CD4-positive, alpha-beta memory T cell (primary cell): ENCODE data around the gene MAPK8IP2. TPM values are rescaled to one million over a fixed set of nuclear protein-coding genes. Genes with fewer than 3 reads are reported as not detected.

Experiments used
- CTCF ChIA-PET: fragments of 350-600 bp; sonication (Branson Sonifier 250); formaldehyde crosslinking; loops from one replicate; lab custom pipeline; 2021; ENCODE audit warnings: inconsistent platforms; ENCODE audit not compliant: partially characterized antibody; lab: Charles Lee
- POLR2A ChIA-PET: fragments of 350-600 bp; sonication (Branson Sonifier 250); formaldehyde crosslinking; loops from one replicate; lab custom pipeline; 2021; ENCODE audit not compliant: partially characterized antibody; lab: Charles Lee
- DNase-seq, 5 donors: peaks; one replicate each; pipeline versions ENCODE4 v3.0.0 to v3.0.0-alpha.2; 2020 to 2022; ENCODE audit warnings: mixed read lengths in 1 of 5
- H3K27ac ChIP-seq: one replicate; pipeline ENCODE4 v1.7.0; 2013; ENCODE audit warnings: low read depth, low read length
- H3K27me3 ChIP-seq: 2 replicates; pipeline ENCODE4 v1.7.0; 2013; ENCODE audit warnings: mild to moderate bottlenecking, low read length, moderate library complexity; ENCODE audit not compliant: insufficient read depth
- H3K36me3 ChIP-seq: 2 replicates; pipeline ENCODE4 v1.7.0; 2013; ENCODE audit warnings: mild to moderate bottlenecking, low read length, moderate library complexity; ENCODE audit not compliant: insufficient read depth
- H3K4me1 ChIP-seq: 2 replicates; pipeline ENCODE4 v1.7.0; 2013; ENCODE audit warnings: mild to moderate bottlenecking, low read length, moderate library complexity; ENCODE audit not compliant: insufficient read depth
- H3K4me3 ChIP-seq, 2 donors: one replicate each; pipeline ENCODE4 v1.7.0; 2013; ENCODE audit warnings: low read length in 2 of 2, mild to moderate bottlenecking in 1 of 2
- H3K9me3 ChIP-seq, 2 donors: one replicate each; pipeline ENCODE4 v1.7.0; 2013; ENCODE audit warnings: low read length in 2 of 2, control low read depth in 1 of 2; ENCODE audit not compliant: control insufficient read depth in 1 of 2
- H3K27ac Mint-ChIP-seq, 7 donors: one replicate each; pipeline ENCODE4 v1.8.0; 2020 to 2021; ENCODE audit warnings: mixed read lengths in 7 of 7, mild to moderate bottlenecking in 6 of 7, inconsistent platforms in 3 of 7, moderate library complexity in 3 of 7
- H3K27me3 Mint-ChIP-seq, 2 donors: one replicate each; pipeline ENCODE4 v1.8.0; 2020 to 2021; ENCODE audit warnings: mixed read lengths in 2 of 2
- H3K36me3 Mint-ChIP-seq, 2 donors: one replicate each; pipeline ENCODE4 v1.8.0; 2020 to 2021; ENCODE audit warnings: mixed read lengths in 2 of 2, inconsistent platforms in 1 of 2, mild to moderate bottlenecking in 1 of 2
- H3K4me1 Mint-ChIP-seq, 4 donors: one replicate each; pipeline ENCODE4 v1.8.0; 2020 to 2021; ENCODE audit warnings: mixed read lengths in 4 of 4, mild to moderate bottlenecking in 1 of 4
- H3K4me3 Mint-ChIP-seq, 8 donors: one replicate each; pipeline ENCODE4 v1.8.0; 2020 to 2021; ENCODE audit warnings: mixed read lengths in 8 of 8, mild to moderate bottlenecking in 7 of 8, moderate library complexity in 6 of 8, inconsistent platforms in 3 of 8
- H3K9me3 Mint-ChIP-seq, 8 donors: one replicate each; pipeline ENCODE4 v1.8.0; 2020 to 2021; ENCODE audit warnings: mixed read lengths in 8 of 8, mild to moderate bottlenecking in 5 of 8, inconsistent platforms in 3 of 8, moderate library complexity in 1 of 8
- intact Hi-C: fragments of 100-400 bp; cut with micrococcal nuclease; formaldehyde crosslinking; loops from one replicate; pipeline ENCODE4 v1.15.1; 2023
- polyA plus RNA-seq, 2 donors: library from polyadenylated mRNA; unstranded; fragments of 300-500 nt; fragmentation: Illumina TruSeq; gene quantifications; one replicate each; pipeline ENCODE4 v1.2.3, GENCODE V29; 2021
- total RNA-seq, 2 experiments: library from RNA; stranded (reverse); gene quantifications; one replicate each; pipeline ENCODE4 v1.2.3, GENCODE V29; 2021

Gene MAPK8IP2
- total and polyA plus RNA-seq, 4 experiments from 2014 or later = 0.22 to 0.49 TPM; not detected in 2

DNA sequence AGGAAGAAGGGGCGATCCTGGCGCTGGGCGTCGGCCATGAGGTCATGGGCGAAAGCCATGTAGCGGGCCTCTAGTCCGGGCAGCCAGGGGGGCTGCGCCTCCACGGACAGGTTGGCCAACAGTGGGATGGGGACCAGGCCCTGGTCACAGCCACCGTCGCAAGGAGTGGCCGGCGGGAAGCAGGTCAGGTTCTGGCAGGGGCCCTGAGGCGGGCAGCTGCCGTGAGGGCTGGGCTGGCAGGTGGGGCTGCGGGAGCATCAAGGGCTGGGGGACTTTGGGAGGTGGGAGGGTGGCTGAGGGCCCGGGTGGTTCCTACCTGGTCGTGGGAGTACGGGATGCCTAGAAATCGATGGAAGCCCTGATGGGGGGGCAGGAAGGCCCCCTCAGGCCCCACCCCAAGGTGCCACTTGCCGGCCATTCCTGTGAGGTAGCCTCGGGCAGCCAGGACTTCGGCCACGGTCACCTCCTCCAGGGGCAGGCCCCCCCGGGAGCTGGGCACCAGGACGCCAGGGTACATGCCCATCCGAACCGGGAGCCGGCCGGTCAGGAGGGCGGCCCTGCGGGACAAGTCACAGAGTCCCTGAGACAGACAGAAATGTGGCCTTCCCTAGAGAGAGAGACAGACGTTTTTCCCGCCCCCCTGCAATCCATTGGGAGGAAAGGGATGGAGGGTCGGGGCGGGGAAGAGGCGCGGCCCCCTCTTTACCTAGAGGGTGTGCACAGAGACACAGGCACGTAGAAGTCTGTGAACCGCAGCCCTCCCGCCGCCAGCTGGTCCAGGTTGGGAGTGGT lies 26.5 kb downstream of the MAPK8IP2 start:
- H3K4me3 ChIP-seq = peak overlapping the region in 1 of 2 donors; percentile 90
- intact Hi-C loops = no loop called here
- DNase-seq = peak in 1 of 5 donors; percentile 47

DNA sequence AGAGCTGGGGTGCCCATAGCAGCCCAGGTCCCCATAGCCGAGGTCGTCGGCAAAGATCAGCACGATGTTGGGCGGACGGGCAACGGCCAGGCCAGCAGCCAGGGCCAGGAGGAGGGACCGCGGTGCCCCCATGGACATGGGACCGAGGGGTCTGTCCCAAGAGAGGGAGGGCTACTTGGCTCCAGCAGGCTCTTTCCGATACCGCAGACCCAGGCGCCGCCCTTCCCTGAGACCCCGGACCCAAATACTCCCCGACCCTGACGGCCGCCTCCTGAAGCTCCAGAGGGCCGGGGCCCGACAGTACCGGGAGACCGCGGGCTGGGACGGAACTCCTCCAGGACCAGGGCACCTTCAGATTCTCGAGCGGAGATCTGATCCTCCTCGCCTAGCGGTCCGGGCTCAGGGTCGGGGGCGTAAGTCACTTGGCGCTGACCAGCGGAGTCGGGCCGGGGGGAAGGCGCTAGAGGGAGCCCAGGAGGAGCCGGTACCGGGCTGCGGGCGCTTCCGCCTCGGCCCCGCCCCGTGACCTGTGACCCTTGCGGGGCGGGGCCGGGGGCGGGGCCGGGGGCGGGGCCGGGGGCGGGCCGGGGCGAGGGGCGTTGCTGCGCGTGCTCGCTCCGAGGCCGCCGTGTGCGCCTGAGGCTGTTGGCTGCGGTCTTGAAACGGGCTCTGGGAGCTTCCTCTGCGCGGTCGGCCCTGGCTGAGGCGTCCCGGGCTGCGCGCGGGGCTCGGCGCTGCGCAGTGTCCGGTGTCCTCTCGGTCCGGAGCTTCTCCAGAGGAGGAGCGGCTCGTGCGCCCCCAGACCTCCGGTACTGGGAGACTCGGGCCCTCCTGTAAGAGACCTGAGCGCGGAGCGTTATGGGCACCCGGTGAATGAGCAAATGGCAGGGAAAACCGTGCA lies 27.3 kb downstream of the MAPK8IP2 start, which contains the start of gene ARSA:
ARSA (minus strand) TSS at position 511 of the 901 bp plus-strand sequence; CDS start at position 138, 373 bp downstream.
- Mint-ChIP-seq H3K4me1 (peaks cover 10 to 28% (median 18%) of the 10 kb centered on the region in 4 donors), H3K9me3 (no peaks in the 10 kb centered on the region), H3K27me3 (no peaks in the 10 kb centered on the region), H3K4me3 (peak within 1 kb of the TSS; percentile 83 to 95 (median 90)), H3K27ac (peak within 1 kb of the TSS; percentile 88 to 97 (median 91)), H3K36me3 (peaks cover 0 to 5% of the 10 kb centered on the region in 2 donors)
- ChIA-PET CTCF (interaction anchor here (0.6 to 1.5 kb wide), 4 partner anchors 63 to 437 kb away, joined by 3 to 7 read pairs (median 5); partner anchors contain the start of gene SCO2), POLR2A (interaction anchor here (0.6 to 2.9 kb wide), 15 partner anchors 9 to 441 kb away, joined by 3 to 23 read pairs (median 5); partner anchors contain the start of genes HDAC10, LMF2, NCAPH2 and SCO2)
- Histone ChIP-seq H3K4me3 (peak within 1 kb of the TSS; percentile 57 to 90), H3K36me3 (peaks cover 9% of the 10 kb centered on the region), H3K27ac (peak within 1 kb of the TSS; percentile 84), H3K4me1 (peaks cover 29% of the 10 kb centered on the region), H3K9me3 (no peaks in the 10 kb centered on the region), H3K27me3 (no peaks in the 10 kb centered on the region)
- intact Hi-C loops = loop anchor here (1.0 to 2.0 kb wide), 3 partner anchors 45 to 119 kb away; partner anchors contain the start of genes CHKB and NCAPH2
- DNase-seq = peak; percentile 81 to 84 (median 81)

More for the DNA sequence above, 26.5 kb downstream of the MAPK8IP2 start:
- Mint-ChIP-seq H3K27ac (peak overlapping the region in 6 of 7 donors; percentile 57 to 92 (median 88)), H3K9me3 (no peaks in the 10 kb centered on the region), H3K36me3 (peaks cover 0 to 8% of the 10 kb centered on the region in 2 donors), H3K4me1 (peaks cover 18 to 37% (median 25%) of the 10 kb centered on the region in 4 donors), H3K4me3 (peak overlapping the region; percentile 80 to 90 (median 82)), H3K27me3 (no peaks in the 10 kb centered on the region)
- peak overlapping the region; percentile 84 for H3K27ac ChIP-seq
- H3K36me3 ChIP-seq = peaks cover 9% of the 10 kb centered on the region
- H3K4me1 ChIP-seq = peaks cover 38% of the 10 kb centered on the region
- no peaks in the 10 kb centered on the region for H3K9me3 ChIP-seq
- POLR2A ChIA-PET = interaction anchor here (0.8 to 2.9 kb wide), 8 partner anchors 8 to 440 kb away, joined by 3 to 23 read pairs (median 4); partner anchors contain the start of genes SCO2, TUBGCP6 and TYMP
- CTCF ChIA-PET = interaction anchor here (0.9 to 1.5 kb wide), 3 partner anchors 64 to 436 kb away, joined by 3 to 7 read pairs (median 4); partner anchors contain the start of gene SCO2
- H3K27me3 ChIP-seq = no peaks in the 10 kb centered on the region

DNA sequence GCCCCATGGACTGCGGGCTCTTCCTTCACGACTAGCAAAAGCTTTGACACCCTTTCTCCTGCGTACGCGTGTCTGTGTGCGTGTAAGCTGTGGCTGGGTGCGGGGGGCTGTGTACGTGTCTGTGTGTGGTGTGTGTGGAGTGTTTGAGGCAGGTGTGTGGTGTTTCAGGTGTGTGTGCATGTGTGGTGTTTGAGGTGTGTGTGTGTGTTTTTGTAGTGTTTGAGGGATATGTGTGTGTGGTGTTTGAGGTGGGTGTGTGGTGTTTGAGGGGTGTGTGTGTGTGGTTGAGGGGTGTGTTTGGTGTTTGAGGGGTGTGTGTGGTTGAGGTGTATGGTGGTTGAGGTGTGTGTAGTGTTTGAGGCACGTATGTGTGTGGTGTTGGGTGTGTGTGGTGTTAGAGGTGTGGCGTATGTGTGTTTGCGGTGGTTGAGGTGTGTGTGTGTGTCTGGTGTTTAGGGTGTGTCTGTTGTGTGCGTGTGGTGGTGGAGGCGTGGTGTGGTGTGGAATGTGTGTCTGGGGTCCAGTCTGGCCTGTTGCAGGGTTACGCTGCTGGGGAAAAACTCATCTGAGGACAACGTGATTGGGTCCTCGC lies 28.0 kb downstream of the MAPK8IP2 start:
- Mint-ChIP-seq H3K9me3 (no peaks in the 10 kb centered on the region), H3K4me1 (peaks cover 10 to 23% (median 16%) of the 10 kb centered on the region in 4 donors), H3K4me3 (peak overlapping the region; percentile 83 to 95 (median 90)), H3K36me3 (peaks cover 0 to 5% of the 10 kb centered on the region in 2 donors), H3K27me3 (no peaks in the 10 kb centered on the region), H3K27ac (peak overlapping the region; percentile 88 to 97 (median 91))
- Histone ChIP-seq H3K36me3 (peaks cover 9% of the 10 kb centered on the region), H3K9me3 (no peaks in the 10 kb centered on the region), H3K27me3 (no peaks in the 10 kb centered on the region), H3K4me3 (peak overlapping the region; percentile 57 to 89), H3K27ac (peak overlapping the region; percentile 58), H3K4me1 (peaks cover 23% of the 10 kb centered on the region)
- ChIA-PET CTCF (interaction anchor here (0.6 to 1.5 kb wide), 2 partner anchors 63 to 254 kb away, joined by 4 to 6 read pairs; no protein-coding TSS in a partner anchor), POLR2A (interaction anchor here (0.9 to 2.9 kb wide), 10 partner anchors 45 to 378 kb away, joined by 3 to 23 read pairs (median 5); partner anchors contain the start of genes HDAC10, LMF2, NCAPH2 and SCO2)
- peak in 2 of 5 donors; percentile 38 to 56 for DNase-seq
- intact Hi-C loops = loop anchor here (1.0 to 2.0 kb wide), 3 partner anchors 46 to 120 kb away; partner anchors contain the start of genes CHKB and NCAPH2

DNA sequence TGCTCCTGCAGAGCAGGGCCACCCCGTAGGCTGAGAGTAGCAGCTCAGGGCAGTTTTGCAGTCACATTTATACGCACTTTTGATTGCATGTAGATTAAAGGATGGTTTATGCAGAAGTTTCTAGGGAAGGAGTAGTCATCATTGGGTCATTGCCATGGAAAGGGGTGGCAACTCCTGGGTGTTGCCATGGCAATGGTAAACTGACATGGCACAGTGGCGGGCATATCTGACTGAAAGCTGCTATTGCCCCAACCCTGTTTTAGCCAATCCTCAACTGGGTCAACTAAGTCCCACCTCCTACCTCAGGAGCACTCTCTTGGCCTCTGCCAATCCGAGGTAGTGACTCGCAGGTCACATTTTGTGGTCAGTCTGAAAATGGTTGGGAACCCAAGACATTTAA lies 29.8 kb downstream of the MAPK8IP2 start:
- no peaks in the 10 kb centered on the region for H3K27me3 Mint-ChIP-seq
- H3K27me3 ChIP-seq = no peaks in the 10 kb centered on the region
- no peak overlapping the region for H3K4me3 Mint-ChIP-seq
- peaks cover 10 to 23% (median 15%) of the 10 kb centered on the region in 4 donors for H3K4me1 Mint-ChIP-seq
- peaks cover 4% of the 10 kb centered on the region for H3K36me3 ChIP-seq
- DNase-seq = no peak
- no peaks in the 10 kb centered on the region for H3K9me3 Mint-ChIP-seq
- no peak overlapping the region for H3K27ac ChIP-seq
- no peaks in the 10 kb centered on the region for H3K9me3 ChIP-seq
- peaks cover 23% of the 10 kb centered on the region for H3K4me1 ChIP-seq
- ChIA-PET POLR2A (interaction anchor here (1.7 kb wide), 1 partner anchor 9 kb away, joined by 12 read pairs; no protein-coding TSS in a partner anchor), CTCF (interaction anchor here (0.8 to 1.0 kb wide), 2 partner anchors 9 to 11 kb away, joined by 3 read pairs; no protein-coding TSS in a partner anchor)
- intact Hi-C loops = no loop called here
- H3K27ac Mint-ChIP-seq = peak overlapping the region in 1 of 7 donors; percentile 7
- H3K4me3 ChIP-seq = no peak overlapping the region
- peaks cover 0 to 4% of the 10 kb centered on the region in 2 donors for H3K36me3 Mint-ChIP-seq

DNA sequence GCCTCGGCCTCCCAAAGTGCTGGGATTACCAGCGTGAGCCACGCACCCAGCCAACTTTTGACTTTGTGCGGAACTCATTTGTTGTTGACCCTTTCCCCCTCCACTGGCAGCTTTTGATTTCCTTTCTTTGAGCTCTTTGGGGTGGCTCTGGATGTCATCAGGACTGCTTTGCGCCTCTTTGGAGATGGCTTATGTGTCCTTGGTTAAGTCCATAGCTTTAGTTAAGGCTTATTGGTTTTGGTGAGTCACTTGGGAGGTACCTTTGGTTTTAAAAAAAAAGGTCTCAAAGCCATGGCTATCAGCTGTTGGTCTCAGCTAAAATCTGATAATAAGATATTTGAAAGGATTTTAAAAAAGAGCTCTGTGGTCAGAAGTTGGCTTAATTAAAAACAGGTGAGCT lies 32.5 kb downstream of the MAPK8IP2 start:
- no peaks in the 10 kb centered on the region for H3K36me3 Mint-ChIP-seq
- no peak for DNase-seq
- intact Hi-C loops = no loop called here
- H3K9me3 Mint-ChIP-seq = no peaks in the 10 kb centered on the region
- Histone ChIP-seq H3K36me3 (no peaks in the 10 kb centered on the region), H3K27ac (no peak overlapping the region), H3K4me3 (no peak overlapping the region), H3K27me3 (no peaks in the 10 kb centered on the region), H3K9me3 (no peaks in the 10 kb centered on the region), H3K4me1 (peaks cover 8% of the 10 kb centered on the region)
- POLR2A ChIA-PET = no interaction called here
- no peaks in the 10 kb centered on the region for H3K27me3 Mint-ChIP-seq
- H3K27ac Mint-ChIP-seq = no peak overlapping the region
- CTCF ChIA-PET = interaction anchor here (0.7 to 1.3 kb wide), 2 partner anchors 108 to 382 kb away, joined by 3 read pairs; partner anchors contain the start of genes HDAC10 and SCO2
- H3K4me3 Mint-ChIP-seq = no peak overlapping the region
- peaks cover 8 to 17% (median 12%) of the 10 kb centered on the region in 4 donors for H3K4me1 Mint-ChIP-seq

DNA sequence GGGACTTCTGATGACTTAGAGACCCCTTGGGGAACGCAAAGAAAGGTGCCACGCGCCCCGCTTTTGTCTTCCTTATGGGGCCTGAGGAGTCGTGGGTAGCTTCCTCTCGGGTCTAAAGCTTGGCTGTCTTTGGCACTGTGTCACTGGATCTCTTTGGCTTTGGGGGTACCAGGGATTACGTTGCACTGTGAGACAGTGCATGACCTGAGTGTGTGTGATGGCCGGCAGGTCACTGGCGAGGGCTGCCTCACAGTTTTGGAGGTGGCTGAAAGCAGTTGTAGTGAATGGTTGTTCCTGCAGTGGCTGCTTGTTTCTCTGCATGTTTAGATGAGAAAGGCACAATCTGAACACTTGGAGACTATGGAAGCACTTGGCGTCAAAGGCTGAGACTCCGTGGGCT lies 33.2 kb downstream of the MAPK8IP2 start:
- Mint-ChIP-seq H3K36me3 (no peaks in the 10 kb centered on the region), H3K27me3 (no peaks in the 10 kb centered on the region), H3K4me1 (peaks cover 3 to 12% (median 6%) of the 10 kb centered on the region in 4 donors), H3K9me3 (no peaks in the 10 kb centered on the region), H3K4me3 (no peak overlapping the region), H3K27ac (no peak overlapping the region)
- peaks cover 3% of the 10 kb centered on the region for H3K4me1 ChIP-seq
- H3K4me3 ChIP-seq = no peak overlapping the region
- POLR2A ChIA-PET = no interaction called here
- CTCF ChIA-PET = interaction anchor here (1.3 kb wide), 1 partner anchor 382 kb away, joined by 3 read pairs; the partner anchor contains the start of gene HDAC10
- no peak overlapping the region for H3K27ac ChIP-seq
- intact Hi-C loops = no loop called here
- DNase-seq = no peak
- H3K36me3 ChIP-seq = no peaks in the 10 kb centered on the region
- no peaks in the 10 kb centered on the region for H3K9me3 ChIP-seq
- H3K27me3 ChIP-seq = no peaks in the 10 kb centered on the region
